Stimulated activated CD4-positive, alpha-beta T cell treated with anti-CD3 and anti-CD28 coated beads, Interleukin-1b, Interleukin-23, amount 100 ng/mL, for 1 hour (primary cell): Measurements from ENCODE around the gene P2RY2.

Experiments used
- DNase-seq, 2 donors: peaks; one replicate each; pipeline ENCODE4 v3.0.0-alpha.2; 2020; ENCODE audit warnings: low read depth in 2 of 2

Gene P2RY2

GRCh38 chr11:73283276-73284000 lies 65.4 kb downstream of the P2RY2 start:
- no peak for DNase-seq

DNA sequence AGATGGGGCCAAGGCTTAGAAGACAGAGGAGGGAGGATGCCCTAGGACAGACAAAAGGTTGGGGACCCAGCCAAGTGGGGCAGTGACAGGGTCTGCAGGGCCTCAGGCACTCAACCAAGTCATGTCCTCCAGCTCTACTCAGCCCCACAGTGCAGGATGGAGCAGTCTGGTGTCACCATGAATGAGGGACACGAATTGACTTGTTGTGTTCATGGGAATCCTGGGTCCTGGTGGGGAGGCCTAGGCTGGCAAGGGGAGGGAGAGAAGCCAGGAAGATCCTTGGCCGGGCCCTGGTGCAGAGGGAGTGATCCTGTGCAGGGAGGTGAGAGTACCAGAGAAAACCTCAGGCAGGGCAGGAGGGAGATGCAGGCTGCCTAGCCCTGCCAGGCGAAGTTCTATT lies 66.0 kb downstream of the P2RY2 start:
- DNase-seq, result no peak

- no peak for DNase-seq
These were observed 67.6 kb downstream of the P2RY2 start for GRCh38 chr11:73285721-73286120.
